OCI-LY1 (cell line): ENCODE measurements around the gene KRT4.

ENCODE experiments used
- H2AFZ ChIP-seq: fragments of 200-600 bp; sonication (generic), shearing (Covaris generic); 2 replicates; pipeline ENCODE4 v1.6.0; 2014; ENCODE audit warnings: antibody characterized with exemption, mild to moderate bottlenecking, low read length
- H3F3A ChIP-seq: fragments of 200-600 bp; sonication (generic), shearing (Covaris generic); 2 replicates; pipeline ENCODE4 v1.6.0; 2014; ENCODE audit warnings: mild to moderate bottlenecking, antibody characterized with exemption, low read length, moderate library complexity; ENCODE audit not compliant: insufficient read depth
- H3K27ac ChIP-seq: fragments of 200-600 bp; sonication (generic); 2 replicates; pipeline ENCODE4 v1.5.1; 2014; ENCODE audit warnings: low read length, mixed run types, mild to moderate bottlenecking, low read depth; ENCODE audit not compliant: poor library complexity, severe bottlenecking
- H3K27me3 ChIP-seq: fragments of 200-600 bp; sonication (generic); 2 replicates; pipeline ENCODE4 v1.6.0; 2014; ENCODE audit warnings: antibody characterized with exemption, mild to moderate bottlenecking, low read length, moderate library complexity; ENCODE audit not compliant: insufficient read depth
- H3K36me3 ChIP-seq: fragments of 200-600 bp; sonication (generic); 2 replicates; pipeline ENCODE4 v1.6.1; 2014; ENCODE audit warnings: mild to moderate bottlenecking, antibody characterized with exemption, low read length, moderate library complexity, mixed read lengths; ENCODE audit not compliant: insufficient read depth
- H3K4me1 ChIP-seq: fragments of 200-600 bp; sonication (generic); 2 replicates; pipeline ENCODE4 v1.5.1; 2014; ENCODE audit warnings: mild to moderate bottlenecking, low read length, moderate library complexity; ENCODE audit not compliant: insufficient read depth, severe bottlenecking
- H3K4me2 ChIP-seq: fragments of 200-600 bp; sonication (generic), shearing (Covaris generic); 2 replicates; pipeline ENCODE4 v1.6.1; 2014; ENCODE audit warnings: low read length
- H3K4me3 ChIP-seq: fragments of 200-600 bp; sonication (generic); 2 replicates; pipeline ENCODE4 v1.5.1; 2014; ENCODE audit warnings: low read length, low read depth, mild to moderate bottlenecking, mixed read lengths; ENCODE audit not compliant: poor library complexity, severe bottlenecking
- H3K79me2 ChIP-seq: fragments of 200-600 bp; shearing (Covaris generic); 2 replicates; pipeline ENCODE4 v1.6.1; 2016; ENCODE audit warnings: mixed run types, low read length, mixed read lengths; ENCODE audit not compliant: insufficient read depth
- H3K9ac ChIP-seq: fragments of 200-600 bp; sonication (generic), shearing (Covaris generic); 2 replicates; pipeline ENCODE4 v1.6.1; 2014; ENCODE audit warnings: mild to moderate bottlenecking, low read length, mixed read lengths
- H3K9me2 ChIP-seq: fragments of 200-600 bp; sonication (generic), shearing (Covaris generic); 2 replicates; pipeline ENCODE4 v1.6.1; 2014; ENCODE audit warnings: low read depth, mild to moderate bottlenecking, low read length, mixed read lengths
- H3K9me3 ChIP-seq: fragments of 200-600 bp; shearing (Covaris generic); 2 replicates; pipeline ENCODE4 v1.6.1; 2014; ENCODE audit warnings: low read length, mixed read lengths
- H4K20me1 ChIP-seq: fragments of 200-600 bp; sonication (generic), shearing (Covaris generic); 2 replicates; pipeline ENCODE4 v1.6.0; 2016; ENCODE audit warnings: mild to moderate bottlenecking, low read length; ENCODE audit not compliant: insufficient read depth
- CTCF ChIP-seq: fragments of 200-600 bp; sonication (generic), shearing (Covaris generic); IDR thresholded peaks from 2 replicates; pipeline ENCODE4 v1.5.1; 2017; ENCODE audit warnings: mild to moderate bottlenecking, antibody characterized with exemption, low read length, moderate library complexity, mixed read lengths
- EZH2 ChIP-seq: fragments of 200-600 bp; sonication (generic), shearing (Covaris generic); IDR thresholded peaks from 2 replicates; pipeline ENCODE4 v1.8.0; 2017; ENCODE audit warnings: borderline replicate concordance, mixed run types, mild to moderate bottlenecking, antibody characterized with exemption, low read length, moderate library complexity, mixed read lengths

Gene KRT4

GRCh38 chr12:52806821-52807543 is 6.9 kb downstream of the KRT4 start:
- TF ChIP-seq CTCF (no peak), EZH2 (no peak)
- Histone ChIP-seq H3K9me2 (no peaks in the 10 kb centered on the region), H2AFZ (no peak overlapping the region)

GRCh38 chr12:52806169-52806811 is 7.6 kb downstream of the KRT4 start:
- H4K20me1 ChIP-seq, result no peaks in the 10 kb centered on the region

More at GRCh38 chr12:52806821-52807543, 6.9 kb downstream of the KRT4 start:
- no peak overlapping the region for H3K27ac ChIP-seq
- no peak overlapping the region for H3K4me3 ChIP-seq
- no peaks in the 10 kb centered on the region for H3K4me1 ChIP-seq
- no peak overlapping the region for H3K4me2 ChIP-seq
- no peaks in the 10 kb centered on the region for H3K9me3 ChIP-seq
- H3K36me3 ChIP-seq, result no peaks in the 10 kb centered on the region
- H3K79me2 ChIP-seq, result no peaks in the 10 kb centered on the region
- H3F3A ChIP-seq, result no peaks in the 10 kb centered on the region
- H4K20me1 ChIP-seq, result no peaks in the 10 kb centered on the region
- H3K27me3 ChIP-seq, result peaks cover 3% of the 10 kb centered on the region; the same call in 1 of the 2 replicates
- H3K9ac ChIP-seq, result no peak overlapping the region

GRCh38 chr12:52805739-52806138 is 8.2 kb downstream of the KRT4 start:
- TF ChIP-seq EZH2 (no peak), CTCF (no peak)
- H3F3A ChIP-seq, result no peaks in the 10 kb centered on the region
- no peak overlapping the region for H3K4me2 ChIP-seq
- H3K4me1 ChIP-seq, result no peaks in the 10 kb centered on the region
- H3K9me2 ChIP-seq, result no peaks in the 10 kb centered on the region
- H3K4me3 ChIP-seq, result no peak overlapping the region
- no peak overlapping the region for H3K27ac ChIP-seq
- H3K27me3 ChIP-seq, result peaks cover 3% of the 10 kb centered on the region; the same call in 1 of the 2 replicates
- H3K9ac ChIP-seq, result no peak overlapping the region
- no peak overlapping the region for H2AFZ ChIP-seq
- H3K9me3 ChIP-seq, result no peaks in the 10 kb centered on the region
- no peaks in the 10 kb centered on the region for H3K36me3 ChIP-seq
- H4K20me1 ChIP-seq, result no peaks in the 10 kb centered on the region
- H3K79me2 ChIP-seq, result no peaks in the 10 kb centered on the region

More at GRCh38 chr12:52806169-52806811, 7.6 kb downstream of the KRT4 start:
- Histone ChIP-seq H3K4me3 (no peak overlapping the region), H3K9me3 (no peaks in the 10 kb centered on the region), H3K9me2 (no peaks in the 10 kb centered on the region), H3K36me3 (no peaks in the 10 kb centered on the region), H3K4me1 (no peaks in the 10 kb centered on the region), H3F3A (no peaks in the 10 kb centered on the region), H3K9ac (no peak overlapping the region), H2AFZ (no peak overlapping the region), H3K79me2 (no peaks in the 10 kb centered on the region), H3K27me3 (peaks cover 3% of the 10 kb centered on the region; the same call in 1 of the 2 replicates), H3K4me2 (no peak overlapping the region), H3K27ac (no peak overlapping the region)
- TF ChIP-seq CTCF, result no peak
